GM13976 (cell line): ENCODE measurements around the gene CDC42BPG.
A peak's percentile ranks its signal among the peaks of the same experiment; 100 is the strongest.

Experiments
- DNase-seq: peaks from one replicate; pipeline ENCODE4 v3.0.0; 2012; ENCODE audit warnings: low spot score
- CTCF ChIP-seq: IDR thresholded peaks from 2 replicates; pipeline ENCODE4 v1.5.1; 2012; ENCODE audit warnings: borderline replicate concordance, mild to moderate bottlenecking; ENCODE audit not compliant: insufficient read depth; ENCODE audit errors: extremely low read depth, missing control alignments, control extremely low read depth
- in situ Hi-C: fragments of 300-500 bp; cut with MboI; formaldehyde crosslinking; loops from one replicate; pipeline ENCODE4 v1.12.0; 2022; ENCODE audit warnings: low sequenced_read_pairs, mixed read lengths, inconsistent platforms; ENCODE audit not compliant: unreplicated experiment

The CDC42BPG gene

GRCh38 chr11:64800303-64801157 lies 43.9 kb downstream of the CDC42BPG start:
- no peak for DNase-seq
- TF ChIP-seq CTCF = no peak
- in situ Hi-C loops = no loop called here

GRCh38 chr11:64799623-64800302 lies 44.7 kb downstream of the CDC42BPG start:
- DNase-seq = peak; percentile 45
- in situ Hi-C loops = no loop called here
- no peak for TF ChIP-seq CTCF

- no peak for TF ChIP-seq CTCF
- in situ Hi-C loops = no loop called here
- DNase-seq = no peak
Measured at GRCh38 chr11:64799256-64799622, 45.2 kb downstream of the CDC42BPG start.

GRCh38 chr11:64796757-64797541 lies 47.5 kb downstream of the CDC42BPG start:
- peak; percentile 11 for DNase-seq
- in situ Hi-C loops = no loop called here
- no peak for TF ChIP-seq CTCF

- DNase-seq = peak; percentile 9
- TF ChIP-seq CTCF = no peak
- in situ Hi-C loops = no loop called here
Measured at GRCh38 chr11:64796047-64796756, 48.3 kb downstream of the CDC42BPG start.

GRCh38 chr11:64794526-64794925 lies 49.9 kb downstream of the CDC42BPG start:
- in situ Hi-C loops = no loop called here
- TF ChIP-seq CTCF = no peak
- DNase-seq = no peak
